HEK293T (cell line): Measurements from ENCODE around the gene SEC11A.

Experiments used
- BHLHE40 ChIP-seq: fragments of 450-650 bp; IDR thresholded peaks from 2 replicates; pipeline ENCODE4 v1.6.1; 2016; ENCODE audit warnings: mild to moderate bottlenecking, moderate library complexity, borderline replicate concordance
- HDGF ChIP-seq: fragments of 450-650 bp; IDR thresholded peaks from 2 replicates; pipeline ENCODE4 v1.6.1; 2017; ENCODE audit warnings: antibody characterized with exemption, borderline replicate concordance

- no peak for TF ChIP-seq BHLHE40
- no peak for TF ChIP-seq HDGF
Observed at GRCh38 chr15:84759018-84759417, 43.1 kb upstream of the SEC11A start.
